ENCODE results near the gene SCN5A. TPM values are rescaled to one million over a fixed set of nuclear protein-coding genes. Genes with fewer than 3 reads are reported as not detected.

SCN5A gene
- total RNA-seq, 2 experiments from 2014 or later, result 0.20 to 0.52 TPM

DNA sequence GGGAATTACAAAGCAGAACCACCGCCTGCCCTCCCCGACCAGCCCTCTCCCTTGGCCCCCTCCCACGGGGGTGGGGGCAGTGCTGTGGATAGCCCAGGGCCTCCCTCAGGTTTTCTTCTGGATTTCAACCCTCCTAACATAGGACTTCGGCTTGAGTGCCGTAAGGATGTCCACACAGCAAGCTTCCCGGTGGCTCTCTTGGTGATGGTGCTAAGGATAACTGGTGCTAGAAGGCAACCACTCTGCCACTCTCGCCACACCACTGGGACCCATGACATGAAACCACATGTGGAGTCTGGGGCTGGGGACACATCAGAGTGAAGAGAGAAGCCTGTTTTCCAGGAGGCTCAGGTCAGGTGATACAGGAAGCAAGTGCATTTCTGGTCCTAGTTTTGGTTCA is 35.4 kb downstream of the SCN5A start:
- DNase-seq, result no peak
- CTCF ChIA-PET, result no interaction called here
- H3K27me3 Mint-ChIP-seq, result no peaks in the 10 kb centered on the region
- no peaks in the 10 kb centered on the region for H3K4me1 Mint-ChIP-seq (ENCODE audit: low read depth)
- no peak overlapping the region for H3K27ac Mint-ChIP-seq
- intact Hi-C loops (cut with micrococcal nuclease), result no loop called here
- no peaks in the 10 kb centered on the region for H3K9me3 Mint-ChIP-seq
- no peaks in the 10 kb centered on the region for H3K36me3 Mint-ChIP-seq (ENCODE audit: low read depth)
- ATAC-seq, result no peak
- TF ChIP-seq CTCF (IDR thresholded peaks at IDR 0.05), result no peak
- POLR2A ChIA-PET, result no interaction called here
- no peak overlapping the region for H3K4me3 Mint-ChIP-seq

DNA sequence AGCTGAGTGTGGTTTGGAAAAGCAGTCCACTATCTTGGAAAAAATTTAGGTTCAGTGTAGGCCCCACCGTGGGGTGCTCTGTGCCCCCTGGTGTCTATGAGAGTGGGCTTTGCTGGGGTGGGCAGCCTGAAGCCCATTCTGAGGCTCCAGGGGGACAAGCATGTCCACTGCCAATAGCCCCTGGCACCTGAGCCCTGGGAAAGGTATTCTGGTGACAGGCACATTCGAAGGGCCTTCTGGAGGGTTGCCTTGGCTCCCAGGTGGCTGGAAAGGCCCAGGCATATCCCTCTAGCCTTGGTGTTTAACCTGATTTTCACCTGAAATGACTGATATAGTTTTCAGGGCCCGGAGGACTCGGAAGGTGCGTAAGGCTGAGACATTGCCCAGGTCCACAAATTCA is 36.1 kb downstream of the SCN5A start:
- intact Hi-C loops (cut with micrococcal nuclease), result no loop called here
- CTCF ChIA-PET, result no interaction called here
- DNase-seq (no peak), ATAC-seq (no peak)
- TF ChIP-seq CTCF (IDR thresholded peaks at IDR 0.05), result no peak
- Mint-ChIP-seq H3K27ac (no peak overlapping the region), H3K9me3 (no peaks in the 10 kb centered on the region), H3K4me3 (no peak overlapping the region), H3K36me3 (ENCODE audit: low read depth) (no peaks in the 10 kb centered on the region), H3K4me1 (ENCODE audit: low read depth) (no peaks in the 10 kb centered on the region), H3K27me3 (no peaks in the 10 kb centered on the region)
- POLR2A ChIA-PET, result no interaction called here

GRCh38 chr3:38611866-38612265 is 37.6 kb downstream of the SCN5A start:
- no peak for TF ChIP-seq CTCF (IDR thresholded peaks at IDR 0.05)
- Mint-ChIP-seq H3K4me1 (ENCODE audit: low read depth) (no peaks in the 10 kb centered on the region), H3K27me3 (no peaks in the 10 kb centered on the region), H3K27ac (no peak overlapping the region), H3K36me3 (ENCODE audit: low read depth) (no peaks in the 10 kb centered on the region), H3K4me3 (no peak overlapping the region), H3K9me3 (no peaks in the 10 kb centered on the region)
- ChIA-PET POLR2A (no interaction called here), CTCF (interaction anchor here (0.9 kb wide), 1 partner anchor 116 kb away, joined by 3 read pairs; the partner anchor contains the start of gene EXOG)
- DNase-seq (no peak), ATAC-seq (no peak)
- intact Hi-C loops (cut with micrococcal nuclease), result no loop called here

GRCh38 chr3:38610934-38611333 is 38.6 kb downstream of the SCN5A start:
- no peaks in the 10 kb centered on the region for H3K27me3 Mint-ChIP-seq
- no peaks in the 10 kb centered on the region for H3K4me1 Mint-ChIP-seq (ENCODE audit: low read depth)
- ChIA-PET CTCF (interaction anchor here (1.4 kb wide), 1 partner anchor 90 kb away, joined by 3 read pairs; no protein-coding TSS in a partner anchor), POLR2A (no interaction called here)
- intact Hi-C loops (cut with micrococcal nuclease), result no loop called here
- no peak overlapping the region for H3K4me3 Mint-ChIP-seq
- no peak overlapping the region for H3K27ac Mint-ChIP-seq
- no peak for TF ChIP-seq CTCF (IDR thresholded peaks at IDR 0.05)
- no peaks in the 10 kb centered on the region for H3K9me3 Mint-ChIP-seq
- DNase-seq, result no peak
- no peak for ATAC-seq
- no peaks in the 10 kb centered on the region for H3K36me3 Mint-ChIP-seq (ENCODE audit: low read depth)

GRCh38 chr3:38610436-38610835 is 39.1 kb downstream of the SCN5A start:
- H3K9me3 Mint-ChIP-seq, result no peaks in the 10 kb centered on the region
- H3K27me3 Mint-ChIP-seq, result no peaks in the 10 kb centered on the region
- POLR2A ChIA-PET, result no interaction called here
- intact Hi-C loops (cut with micrococcal nuclease), result no loop called here
- no peak for DNase-seq
- no peaks in the 10 kb centered on the region for H3K36me3 Mint-ChIP-seq (ENCODE audit: low read depth)
- TF ChIP-seq CTCF (IDR thresholded peaks at IDR 0.05), result no peak
- no peaks in the 10 kb centered on the region for H3K4me1 Mint-ChIP-seq (ENCODE audit: low read depth)
- H3K27ac Mint-ChIP-seq, result no peak overlapping the region
- no peak for ATAC-seq
- CTCF ChIA-PET, result interaction anchor here (1.3 to 1.4 kb wide), 2 partner anchors 36 to 89 kb away, joined by 3 read pairs; no protein-coding TSS in a partner anchor
- no peak overlapping the region for H3K4me3 Mint-ChIP-seq
